ENCODE results near the gene FZD2.

DNA sequence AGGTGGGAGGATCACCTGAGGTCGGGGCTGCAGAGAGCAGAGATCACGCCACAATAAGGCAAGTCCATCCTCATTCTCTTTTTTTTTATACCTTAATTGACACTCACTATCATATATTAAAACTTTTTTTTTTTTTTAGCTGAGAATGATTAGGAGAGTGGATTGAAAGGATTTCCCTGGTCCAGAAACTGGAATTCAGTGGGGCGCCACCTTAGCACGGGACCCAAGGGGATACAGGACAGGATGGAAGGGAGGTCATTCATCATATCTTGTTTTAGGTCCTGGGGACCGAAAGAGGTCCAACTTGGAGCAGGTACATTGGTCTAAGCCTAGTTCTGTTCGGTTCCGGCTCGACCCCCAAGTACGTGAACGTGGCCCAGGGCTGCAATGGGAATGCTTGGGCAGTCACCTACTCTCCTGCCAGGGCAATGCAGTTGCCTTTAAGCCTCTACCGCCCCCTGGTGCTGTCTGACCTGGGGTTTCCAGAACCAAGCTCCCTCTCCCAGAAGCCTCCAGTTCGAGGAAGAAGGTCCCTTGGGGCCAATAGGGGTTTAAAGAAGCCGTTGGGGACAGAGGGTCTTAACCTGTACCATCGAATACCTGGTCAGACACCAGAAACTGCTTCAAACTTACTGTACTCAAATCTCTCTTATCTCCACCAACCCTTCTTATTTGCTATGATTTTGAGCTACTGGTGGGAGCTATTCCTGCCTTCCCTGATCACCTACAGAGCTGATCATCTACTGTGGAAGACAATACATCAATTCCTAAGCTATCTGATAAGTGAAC is 34.2 kb upstream of the FZD2 start:
- TF ChIP-seq POLR2A (IDR thresholded peaks at IDR 0.05; ENCODE audit: low read depth, low read length) (no peak), RCOR1 (IDR thresholded peaks at IDR 0.05; ENCODE audit: insufficient replicate concordance, low read length) (no peak), SMC3 (IDR thresholded peaks at IDR 0.05; ENCODE audit: low read depth, low read length) (peak; percentile 87), CEBPB (IDR thresholded peaks at IDR 0.05; ENCODE audit: low read depth, low read length) (no peak)
- TF ChIP-seq, protein P1, sequence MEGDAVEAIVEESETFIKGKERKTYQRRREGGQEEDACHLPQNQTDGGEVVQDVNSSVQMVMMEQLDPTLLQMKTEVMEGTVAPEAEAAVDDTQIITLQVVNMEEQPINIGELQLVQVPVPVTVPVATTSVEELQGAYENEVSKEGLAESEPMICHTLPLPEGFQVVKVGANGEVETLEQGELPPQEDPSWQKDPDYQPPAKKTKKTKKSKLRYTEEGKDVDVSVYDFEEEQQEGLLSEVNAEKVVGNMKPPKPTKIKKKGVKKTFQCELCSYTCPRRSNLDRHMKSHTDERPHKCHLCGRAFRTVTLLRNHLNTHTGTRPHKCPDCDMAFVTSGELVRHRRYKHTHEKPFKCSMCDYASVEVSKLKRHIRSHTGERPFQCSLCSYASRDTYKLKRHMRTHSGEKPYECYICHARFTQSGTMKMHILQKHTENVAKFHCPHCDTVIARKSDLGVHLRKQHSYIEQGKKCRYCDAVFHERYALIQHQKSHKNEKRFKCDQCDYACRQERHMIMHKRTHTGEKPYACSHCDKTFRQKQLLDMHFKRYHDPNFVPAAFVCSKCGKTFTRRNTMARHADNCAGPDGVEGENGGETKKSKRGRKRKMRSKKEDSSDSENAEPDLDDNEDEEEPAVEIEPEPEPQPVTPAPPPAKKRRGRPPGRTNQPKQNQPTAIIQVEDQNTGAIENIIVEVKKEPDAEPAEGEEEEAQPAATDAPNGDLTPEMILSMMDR (conservative IDR thresholded peaks at IDR 0.05; ENCODE audit: low read depth, low read length), result peak; percentile 76
- TF ChIP-seq, protein P2, sequence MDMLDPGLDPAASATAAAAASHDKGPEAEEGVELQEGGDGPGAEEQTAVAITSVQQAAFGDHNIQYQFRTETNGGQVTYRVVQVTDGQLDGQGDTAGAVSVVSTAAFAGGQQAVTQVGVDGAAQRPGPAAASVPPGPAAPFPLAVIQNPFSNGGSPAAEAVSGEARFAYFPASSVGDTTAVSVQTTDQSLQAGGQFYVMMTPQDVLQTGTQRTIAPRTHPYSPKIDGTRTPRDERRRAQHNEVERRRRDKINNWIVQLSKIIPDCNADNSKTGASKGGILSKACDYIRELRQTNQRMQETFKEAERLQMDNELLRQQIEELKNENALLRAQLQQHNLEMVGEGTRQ (IDR thresholded peaks at IDR 0.05; ENCODE audit: low read depth, low read length), result no peak
